ENCODE measurements around the gene CACNG6. TPM values are rescaled to one million over a fixed set of nuclear protein-coding genes. Genes with fewer than 3 reads are reported as not detected.

Gene CACNG6
- total RNA-seq, 4 donors from 2014 or later, result not detected

DNA sequence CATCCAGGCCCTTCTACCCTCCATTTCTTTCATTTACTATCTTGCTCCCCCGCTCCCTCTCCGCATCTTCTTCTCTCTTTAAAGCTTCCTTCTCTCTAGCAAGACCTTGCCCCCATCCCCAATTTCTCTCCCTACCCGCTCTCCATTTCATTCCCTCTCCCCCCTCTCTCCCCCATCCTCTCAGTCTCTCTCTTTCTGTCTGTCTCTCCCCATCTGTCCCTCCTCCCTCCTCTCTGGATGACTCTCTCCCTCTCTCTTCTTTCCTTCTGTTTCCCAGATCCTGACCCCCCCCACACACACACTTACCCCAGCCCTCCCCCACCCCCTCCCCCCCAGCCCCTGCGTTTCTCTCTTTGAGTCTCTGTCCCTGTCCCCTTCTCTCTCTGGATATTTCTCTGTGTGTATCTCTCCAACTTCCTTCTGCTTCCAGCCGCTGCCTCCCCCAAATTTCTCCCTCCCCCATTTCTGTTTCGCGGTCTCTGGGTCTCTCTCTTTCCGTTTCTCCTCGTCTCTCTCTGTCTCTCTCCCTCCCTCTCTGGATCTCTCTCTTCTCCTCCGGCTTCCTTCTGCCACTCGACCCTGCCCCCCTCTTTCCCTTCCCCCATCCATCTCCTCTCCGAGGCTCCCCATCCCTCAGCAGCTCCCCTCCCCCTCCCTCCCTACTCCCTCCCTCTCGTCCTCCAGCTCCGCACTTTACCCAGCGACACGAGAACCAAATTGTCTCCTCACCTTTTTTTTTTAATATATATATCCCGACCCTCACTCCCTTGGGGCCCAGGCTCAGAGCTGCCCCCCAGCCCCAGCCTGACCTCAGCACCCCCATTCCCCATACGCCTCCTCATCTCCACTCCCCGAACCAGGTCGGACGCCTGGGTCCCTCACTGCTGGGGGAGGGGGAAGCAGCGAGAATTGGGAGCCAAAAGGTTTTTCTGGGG is 32.3 kb upstream of the CACNG6 start:
- Histone ChIP-seq H3K4me3 (no peak overlapping the region), H3K27me3 (peaks cover 0 to 98% (median 51%) of the 10 kb centered on the region in 4 donors), H3K9me3 (no peaks in the 10 kb centered on the region), H3K27ac (replicated peaks in 1 of 4) (no peak overlapping the region), H3K4me1 (peaks cover 0 to 6% (median 3%) of the 10 kb centered on the region in 4 donors), H3K36me3 (no peaks in the 10 kb centered on the region)
- intact Hi-C loops (cut with DNase I), result no loop called here
- WGBS, result 2% methylated on average over 19 of the region's 22 CpGs
- TF ChIP-seq POLR2A (IDR thresholded peaks at IDR 0.05; ENCODE audit: low read depth) (no peak), EP300 (IDR thresholded peaks at IDR 0.05) (no peak), POLR2AphosphoS5 (IDR thresholded peaks at IDR 0.05) (no peak)
- TF ChIP-seq, protein P1, sequence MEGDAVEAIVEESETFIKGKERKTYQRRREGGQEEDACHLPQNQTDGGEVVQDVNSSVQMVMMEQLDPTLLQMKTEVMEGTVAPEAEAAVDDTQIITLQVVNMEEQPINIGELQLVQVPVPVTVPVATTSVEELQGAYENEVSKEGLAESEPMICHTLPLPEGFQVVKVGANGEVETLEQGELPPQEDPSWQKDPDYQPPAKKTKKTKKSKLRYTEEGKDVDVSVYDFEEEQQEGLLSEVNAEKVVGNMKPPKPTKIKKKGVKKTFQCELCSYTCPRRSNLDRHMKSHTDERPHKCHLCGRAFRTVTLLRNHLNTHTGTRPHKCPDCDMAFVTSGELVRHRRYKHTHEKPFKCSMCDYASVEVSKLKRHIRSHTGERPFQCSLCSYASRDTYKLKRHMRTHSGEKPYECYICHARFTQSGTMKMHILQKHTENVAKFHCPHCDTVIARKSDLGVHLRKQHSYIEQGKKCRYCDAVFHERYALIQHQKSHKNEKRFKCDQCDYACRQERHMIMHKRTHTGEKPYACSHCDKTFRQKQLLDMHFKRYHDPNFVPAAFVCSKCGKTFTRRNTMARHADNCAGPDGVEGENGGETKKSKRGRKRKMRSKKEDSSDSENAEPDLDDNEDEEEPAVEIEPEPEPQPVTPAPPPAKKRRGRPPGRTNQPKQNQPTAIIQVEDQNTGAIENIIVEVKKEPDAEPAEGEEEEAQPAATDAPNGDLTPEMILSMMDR (IDR thresholded peaks at IDR 0.05), result no peak
- no peak for DNase-seq (ENCODE audit: extremely low spot score)

DNA sequence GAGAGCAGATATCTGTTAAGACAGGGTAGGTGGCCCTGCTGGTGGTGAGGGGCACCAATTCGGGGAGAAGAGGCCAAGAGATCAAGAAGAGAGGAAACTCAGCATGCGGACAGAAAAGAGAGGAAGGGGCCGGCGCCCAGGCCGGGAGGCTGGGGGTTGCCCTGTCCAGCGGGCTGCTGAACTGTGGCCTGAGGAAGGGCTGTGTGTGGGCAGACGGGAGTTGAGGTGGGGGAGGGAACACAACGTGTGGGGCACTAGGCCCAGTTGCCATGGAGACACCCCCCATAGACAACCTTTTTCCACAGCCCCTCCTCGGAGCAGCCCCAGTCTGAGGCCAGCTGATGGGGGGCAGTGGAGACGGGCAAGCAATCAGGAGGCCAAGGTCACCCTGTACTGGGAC is 31.2 kb upstream of the CACNG6 start:
- TF ChIP-seq POLR2AphosphoS5 (IDR thresholded peaks at IDR 0.05), result no peak
- TF ChIP-seq EP300 (IDR thresholded peaks at IDR 0.05), result no peak
- TF ChIP-seq POLR2A (IDR thresholded peaks at IDR 0.05; ENCODE audit: low read depth), result no peak
- no peak for DNase-seq (ENCODE audit: extremely low spot score)
- Histone ChIP-seq H3K4me3 (no peak overlapping the region), H3K27ac (replicated peaks in 1 of 4) (no peak overlapping the region), H3K9me3 (no peaks in the 10 kb centered on the region), H3K27me3 (peaks cover 0 to 98% (median 51%) of the 10 kb centered on the region in 4 donors), H3K4me1 (peaks cover 0 to 6% (median 5%) of the 10 kb centered on the region in 4 donors), H3K36me3 (no peaks in the 10 kb centered on the region)
- WGBS, result 8% methylated on average over 10 of the region's 10 CpGs
- intact Hi-C loops (cut with DNase I), result no loop called here

DNA sequence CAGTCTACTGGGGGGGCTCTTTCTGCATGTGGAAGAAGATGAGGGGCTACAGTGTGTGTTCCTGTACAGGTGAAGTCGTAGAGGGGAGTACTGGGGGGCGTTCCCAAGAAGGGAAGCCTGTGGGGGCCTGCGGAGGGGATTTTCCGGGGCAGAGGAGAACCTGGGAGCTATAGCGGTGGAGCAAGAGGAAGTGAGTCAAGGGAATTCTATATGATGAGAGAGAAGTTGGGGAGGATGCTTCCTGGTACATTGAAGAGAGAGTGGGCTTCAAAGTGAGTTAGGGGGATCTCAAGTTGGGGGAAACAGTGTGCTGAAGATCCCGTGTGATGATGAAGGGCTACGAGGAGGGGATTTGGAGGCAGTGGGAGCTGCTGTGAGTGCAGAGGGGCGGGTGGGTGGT is 30.6 kb upstream of the CACNG6 start:
- intact Hi-C loops (cut with DNase I), result no loop called here
- Histone ChIP-seq H3K9me3 (no peaks in the 10 kb centered on the region), H3K27me3 (peaks cover 0 to 98% (median 51%) of the 10 kb centered on the region in 4 donors), H3K27ac (replicated peaks in 1 of 4) (no peak overlapping the region), H3K4me1 (peaks cover 0 to 6% (median 5%) of the 10 kb centered on the region in 4 donors), H3K36me3 (no peaks in the 10 kb centered on the region), H3K4me3 (no peak overlapping the region)
- TF ChIP-seq POLR2AphosphoS5 (IDR thresholded peaks at IDR 0.05) (no peak), POLR2A (IDR thresholded peaks at IDR 0.05; ENCODE audit: low read depth) (no peak), EP300 (IDR thresholded peaks at IDR 0.05) (no peak)
- TF ChIP-seq, protein P1 (IDR thresholded peaks at IDR 0.05), result no peak
- 5% methylated on average over 8 of the region's 8 CpGs for WGBS
- DNase-seq (ENCODE audit: extremely low spot score), result no peak

DNA sequence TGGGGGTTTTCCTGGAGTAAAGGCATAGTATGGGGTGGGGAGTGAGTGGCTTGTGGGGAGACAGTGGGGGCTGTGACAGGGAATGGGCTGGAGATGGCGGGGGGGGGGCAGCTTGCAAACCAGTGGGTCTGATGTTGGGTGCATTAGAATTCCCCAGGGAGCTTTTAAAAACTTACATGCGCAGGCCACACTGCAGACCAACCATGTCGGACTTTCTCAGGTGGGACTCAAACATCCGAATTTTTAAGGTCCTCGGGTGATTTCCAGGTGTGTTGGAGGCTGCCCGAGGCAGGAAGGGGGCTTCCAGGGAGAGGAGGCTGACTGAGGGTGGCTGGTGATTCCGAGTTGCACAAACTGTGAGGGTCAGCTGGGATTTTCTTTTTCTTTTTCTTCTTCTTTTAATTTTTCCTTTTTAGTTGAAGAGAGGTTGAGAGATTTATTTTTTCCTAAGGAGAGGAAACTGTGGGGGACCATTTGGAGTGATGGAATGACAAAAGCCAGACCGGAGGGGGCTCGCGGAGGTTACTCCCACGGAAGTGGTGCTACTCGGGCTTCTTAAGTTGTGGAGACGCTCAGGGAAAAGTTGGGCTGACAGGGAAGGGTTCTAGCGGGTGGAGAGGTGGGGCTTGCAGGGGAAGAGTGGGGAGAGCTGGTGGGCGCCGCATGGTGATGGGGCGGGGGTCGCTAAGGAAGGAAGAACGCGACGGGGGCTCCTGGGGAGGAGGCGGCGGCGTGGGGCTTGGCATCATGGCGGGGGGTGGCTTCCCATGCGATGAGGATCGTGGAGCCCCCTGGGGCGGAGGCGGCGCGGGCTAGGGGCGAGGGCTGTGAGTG is 29.7 kb upstream of the CACNG6 start:
- H3K4me1 ChIP-seq, result peaks cover 0 to 6% (median 5%) of the 10 kb centered on the region in 4 donors
- DNase-seq (ENCODE audit: extremely low spot score), result no peak
- WGBS, result 3% methylated on average over 18 of the region's 32 CpGs
- H3K27me3 ChIP-seq, result peaks cover 0 to 98% (median 51%) of the 10 kb centered on the region in 4 donors
- H3K27ac ChIP-seq (replicated peaks in 1 of 4), result no peak overlapping the region
- TF ChIP-seq, protein P1 (IDR thresholded peaks at IDR 0.05), result no peak
- no peak for TF ChIP-seq POLR2AphosphoS5 (IDR thresholded peaks at IDR 0.05)
- no peak for TF ChIP-seq EP300 (IDR thresholded peaks at IDR 0.05)
- TF ChIP-seq POLR2A (IDR thresholded peaks at IDR 0.05; ENCODE audit: low read depth), result no peak
- intact Hi-C loops (cut with DNase I), result no loop called here
- no peaks in the 10 kb centered on the region for H3K36me3 ChIP-seq
- H3K4me3 ChIP-seq, result no peak overlapping the region
- H3K9me3 ChIP-seq, result no peaks in the 10 kb centered on the region
